H1 (cell line): Measurements from ENCODE around the gene STARD3NL.

Experiments used
- CEBPB ChIP-seq: IDR thresholded peaks from 2 replicates; pipeline ENCODE4 v1.6.1; 2012; ENCODE audit warnings: low read depth, low read length
- EZH2 ChIP-seq: fragments of 200-600 bp; sonication (generic); IDR thresholded peaks from 2 replicates; pipeline ENCODE4 v1.7.1; 2012; ENCODE audit warnings: low read depth, mild to moderate bottlenecking, moderate library complexity, low read length, inconsistent platforms; ENCODE audit not compliant: severe bottlenecking
- TF ChIP-seq, protein P1 (sequence below): IDR thresholded peaks from 2 replicates; pipeline ENCODE4 v1.6.1; 2012; ENCODE audit warnings: inconsistent platforms

DNA sequence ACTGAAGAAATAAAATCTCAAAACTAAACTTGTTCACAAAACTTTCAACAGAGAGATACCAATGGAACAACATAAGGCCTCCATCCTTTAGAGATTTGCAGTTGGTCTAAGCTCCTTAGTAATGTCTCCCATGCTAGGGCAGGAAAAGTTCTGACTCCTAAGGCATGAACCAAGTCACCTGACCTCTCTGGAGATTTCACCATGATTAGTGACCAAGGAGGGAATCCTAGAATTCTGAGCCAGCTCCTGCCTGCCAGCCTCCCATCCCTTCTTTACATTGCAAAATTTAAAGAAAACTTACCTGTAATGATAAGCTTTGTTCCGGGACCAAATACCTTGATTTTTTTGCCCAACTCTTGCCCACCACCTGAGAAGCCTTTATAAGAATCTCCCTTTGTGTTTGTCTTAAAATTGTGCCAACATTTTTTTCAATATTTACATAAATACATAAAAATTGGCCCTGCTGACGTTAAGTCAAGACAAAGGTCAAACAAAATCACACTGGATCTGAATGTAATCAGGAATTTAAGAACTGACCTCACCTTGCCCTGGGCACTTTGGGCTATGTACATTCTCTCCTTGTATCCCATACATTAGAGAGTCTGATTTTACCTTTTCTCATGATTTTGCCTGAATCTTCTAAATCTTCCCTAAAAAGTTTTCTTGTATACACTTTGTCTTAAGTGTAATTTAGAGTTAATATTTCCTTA is 95.4 kb downstream of the STARD3NL start, which contains the start of gene TARP:
- TF ChIP-seq CEBPB = no peak
- TF ChIP-seq, protein P1, sequence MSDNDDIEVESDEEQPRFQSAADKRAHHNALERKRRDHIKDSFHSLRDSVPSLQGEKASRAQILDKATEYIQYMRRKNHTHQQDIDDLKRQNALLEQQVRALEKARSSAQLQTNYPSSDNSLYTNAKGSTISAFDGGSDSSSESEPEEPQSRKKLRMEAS = no peak
- no peak for TF ChIP-seq EZH2
